Measurements from ENCODE around the gene USP35. TPM values are rescaled to one million over a fixed set of nuclear protein-coding genes. Genes with fewer than 3 reads are reported as not detected.

Gene USP35
- total RNA-seq, 1 donor from 2014 or later = 7.1 TPM

DNA sequence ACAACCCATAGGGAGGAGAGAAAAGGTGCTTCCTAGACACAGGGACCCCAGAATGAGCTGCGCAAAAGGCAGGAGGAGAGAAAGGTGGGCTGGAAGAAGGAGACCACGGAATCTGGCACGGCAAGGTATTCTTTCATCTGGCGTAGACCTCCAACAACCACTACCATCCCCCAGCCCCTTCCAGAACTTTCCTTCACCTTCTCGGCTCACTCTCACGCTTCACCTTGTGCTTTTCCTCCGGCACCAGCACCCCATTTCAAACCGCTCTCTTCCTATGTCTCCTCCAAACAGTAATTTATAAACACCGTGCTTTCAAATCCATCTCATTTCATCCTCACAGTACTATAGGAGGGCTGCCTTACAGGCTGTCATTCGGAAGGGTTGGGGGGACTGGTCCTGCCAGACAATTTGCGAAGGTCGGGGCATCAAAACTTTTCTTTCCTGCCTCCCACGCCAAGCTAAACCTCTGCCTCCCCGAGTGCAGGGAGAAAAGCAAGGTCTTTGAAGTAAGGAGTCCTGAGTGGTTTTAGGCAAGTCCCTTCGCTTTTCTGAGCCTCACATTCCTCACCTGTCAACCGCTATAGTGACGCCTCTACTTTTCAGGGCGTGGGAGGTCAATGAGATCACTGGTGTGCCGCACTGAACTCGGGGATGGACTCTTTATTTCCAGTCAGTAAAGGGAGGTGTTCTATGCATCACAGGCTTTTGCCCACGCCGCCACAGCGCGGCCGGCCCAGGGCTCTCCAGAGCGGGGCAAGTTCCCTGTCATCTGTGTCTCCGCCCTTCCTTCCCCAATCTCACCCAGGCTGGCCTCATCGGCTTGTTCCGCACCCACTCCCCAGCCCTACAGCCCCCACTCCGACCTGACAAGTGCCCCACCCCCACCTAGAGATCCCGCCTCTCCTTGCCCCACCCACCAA is 1.1 kb upstream of the USP35 start:
- intact Hi-C loops (cut with DNase I) = no loop called here
- TF ChIP-seq, protein P1, sequence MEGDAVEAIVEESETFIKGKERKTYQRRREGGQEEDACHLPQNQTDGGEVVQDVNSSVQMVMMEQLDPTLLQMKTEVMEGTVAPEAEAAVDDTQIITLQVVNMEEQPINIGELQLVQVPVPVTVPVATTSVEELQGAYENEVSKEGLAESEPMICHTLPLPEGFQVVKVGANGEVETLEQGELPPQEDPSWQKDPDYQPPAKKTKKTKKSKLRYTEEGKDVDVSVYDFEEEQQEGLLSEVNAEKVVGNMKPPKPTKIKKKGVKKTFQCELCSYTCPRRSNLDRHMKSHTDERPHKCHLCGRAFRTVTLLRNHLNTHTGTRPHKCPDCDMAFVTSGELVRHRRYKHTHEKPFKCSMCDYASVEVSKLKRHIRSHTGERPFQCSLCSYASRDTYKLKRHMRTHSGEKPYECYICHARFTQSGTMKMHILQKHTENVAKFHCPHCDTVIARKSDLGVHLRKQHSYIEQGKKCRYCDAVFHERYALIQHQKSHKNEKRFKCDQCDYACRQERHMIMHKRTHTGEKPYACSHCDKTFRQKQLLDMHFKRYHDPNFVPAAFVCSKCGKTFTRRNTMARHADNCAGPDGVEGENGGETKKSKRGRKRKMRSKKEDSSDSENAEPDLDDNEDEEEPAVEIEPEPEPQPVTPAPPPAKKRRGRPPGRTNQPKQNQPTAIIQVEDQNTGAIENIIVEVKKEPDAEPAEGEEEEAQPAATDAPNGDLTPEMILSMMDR (IDR thresholded peaks at IDR 0.05) = no peak
- Histone ChIP-seq H3K36me3 (peaks cover 4% of the 10 kb centered on the region), H3K27ac (peak overlapping the region; percentile 81), H3K4me3 (peak overlapping the region; percentile 95), H3K27me3 (no peaks in the 10 kb centered on the region), H3K4me1 (peaks cover 38% of the 10 kb centered on the region), H3K9me3 (no peaks in the 10 kb centered on the region)
- DNase-seq = no peak
- no peak for ATAC-seq

DNA sequence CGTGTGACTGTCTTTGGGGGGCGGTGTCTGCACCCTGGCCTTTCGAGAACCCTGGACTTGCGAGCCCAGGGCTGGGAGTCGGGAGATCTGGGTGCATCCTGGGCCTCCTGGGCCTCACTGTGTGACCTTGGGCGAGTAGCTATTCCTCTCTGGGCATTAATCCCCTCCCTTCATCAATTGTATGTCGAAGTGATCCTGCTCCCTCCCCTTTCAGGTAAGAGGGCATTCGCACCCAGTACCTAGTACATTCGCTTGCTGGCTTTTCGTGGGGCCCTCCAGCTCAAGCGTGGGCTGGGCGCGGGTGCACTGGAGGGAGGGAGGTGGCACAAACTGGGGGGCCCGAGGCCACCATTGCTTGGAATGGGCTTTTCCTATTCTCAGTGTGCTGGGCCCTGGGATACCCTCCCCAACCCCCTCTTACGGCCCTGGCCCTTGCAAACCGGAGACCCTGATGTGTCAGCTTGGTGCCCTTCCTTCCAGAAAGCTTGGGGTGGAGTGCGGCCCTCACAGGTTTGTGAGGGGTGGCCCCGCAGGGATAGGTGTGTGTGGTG is 530 bp downstream of the USP35 start:
- peak overlapping the region; percentile 81 for H3K27ac ChIP-seq
- ATAC-seq (no peak), DNase-seq (no peak)
- peak overlapping the region; percentile 95 for H3K4me3 ChIP-seq
- H3K4me1 ChIP-seq = peaks cover 39% of the 10 kb centered on the region
- no peaks in the 10 kb centered on the region for H3K36me3 ChIP-seq
- intact Hi-C loops (cut with DNase I) = no loop called here
- no peaks in the 10 kb centered on the region for H3K27me3 ChIP-seq
- no peaks in the 10 kb centered on the region for H3K9me3 ChIP-seq
- TF ChIP-seq, protein P1 (IDR thresholded peaks at IDR 0.05) = no peak

DNA sequence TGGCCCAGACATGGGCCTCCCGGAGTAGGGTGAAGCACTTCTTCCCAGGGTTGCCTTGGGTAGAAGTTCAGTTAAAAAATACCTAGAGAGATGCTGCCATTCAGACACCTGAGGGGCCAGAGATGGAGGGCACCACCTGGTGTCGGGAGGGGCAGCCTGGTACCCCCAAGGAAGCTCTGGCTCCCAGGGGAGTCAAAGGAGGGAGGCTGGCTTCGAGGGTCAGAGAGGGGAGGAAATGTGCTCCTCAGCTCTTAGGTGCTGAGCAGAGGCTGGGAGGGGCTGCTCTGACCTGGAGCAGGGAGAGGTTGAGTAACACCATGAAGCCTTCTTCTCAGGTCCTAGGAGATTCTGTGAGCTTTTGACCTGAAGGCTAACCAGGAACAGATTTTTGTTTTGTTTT is 1.1 kb downstream of the USP35 start:
- intact Hi-C loops (cut with DNase I) = no loop called here
- Histone ChIP-seq H3K4me1 (peaks cover 39% of the 10 kb centered on the region), H3K36me3 (no peaks in the 10 kb centered on the region), H3K27ac (peak overlapping the region; percentile 81), H3K4me3 (peak overlapping the region; percentile 95), H3K9me3 (no peaks in the 10 kb centered on the region), H3K27me3 (no peaks in the 10 kb centered on the region)
- ATAC-seq (no peak), DNase-seq (no peak)
- TF ChIP-seq, protein P1 (IDR thresholded peaks at IDR 0.05) = no peak

DNA sequence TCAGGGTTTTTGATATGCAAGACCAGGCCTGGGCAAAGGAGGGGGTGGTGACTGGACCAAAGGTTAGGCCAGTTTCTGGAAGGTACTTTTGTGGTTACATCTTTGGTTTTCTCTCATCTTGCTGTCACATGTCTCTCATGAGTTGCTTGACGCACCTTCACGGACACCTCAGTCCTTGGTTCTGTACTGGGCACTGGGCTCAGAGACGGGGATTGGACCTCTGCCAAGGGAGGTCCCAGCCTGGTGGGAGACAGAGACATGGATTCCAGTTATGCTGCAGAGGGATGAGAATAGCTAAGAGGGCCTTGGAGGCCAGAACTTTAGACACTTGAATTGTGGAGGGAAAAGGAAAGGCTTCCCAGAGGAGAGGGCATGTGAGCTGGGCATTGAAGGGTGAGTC is 1.7 kb downstream of the USP35 start:
- H3K27ac ChIP-seq = no peak overlapping the region
- intact Hi-C loops (cut with DNase I) = no loop called here
- no peak overlapping the region for H3K4me3 ChIP-seq
- H3K27me3 ChIP-seq = no peaks in the 10 kb centered on the region
- H3K36me3 ChIP-seq = no peaks in the 10 kb centered on the region
- no peaks in the 10 kb centered on the region for H3K9me3 ChIP-seq
- ATAC-seq (no peak), DNase-seq (no peak)
- TF ChIP-seq, protein P1 (IDR thresholded peaks at IDR 0.05) = no peak
- H3K4me1 ChIP-seq = peaks cover 38% of the 10 kb centered on the region

DNA sequence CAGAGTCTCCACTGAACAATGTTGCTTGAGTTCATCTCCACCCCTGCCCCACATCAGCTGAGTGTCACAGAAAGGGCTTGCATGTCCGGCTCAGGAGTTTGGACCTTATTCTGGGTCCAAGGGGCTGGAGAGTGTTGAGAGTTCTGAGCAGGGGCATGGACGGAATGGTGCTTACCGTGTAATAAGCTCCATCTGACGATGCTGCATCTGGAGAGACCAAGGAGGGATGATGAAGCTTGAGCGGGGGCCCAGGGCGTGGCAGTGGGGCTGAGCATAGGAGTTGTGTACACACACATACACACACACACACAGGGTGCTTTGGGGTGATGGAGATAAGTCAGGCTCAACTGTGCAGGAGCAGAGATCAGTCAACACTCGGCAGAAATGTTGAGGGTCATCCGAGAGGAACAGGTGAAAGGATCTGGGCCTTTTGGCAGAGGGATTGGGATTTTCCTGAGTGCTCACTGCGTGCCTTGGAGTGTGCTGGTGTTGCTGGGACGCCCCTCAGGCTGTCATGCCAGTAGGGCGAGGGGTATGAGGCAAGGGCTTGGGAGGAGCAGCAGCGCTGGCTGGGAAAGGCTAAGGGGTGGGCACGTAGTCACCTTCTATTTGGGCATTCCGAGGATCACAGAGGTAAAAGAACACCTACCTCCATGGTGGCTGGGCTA is 2.3 kb downstream of the USP35 start:
- TF ChIP-seq, protein P1 (IDR thresholded peaks at IDR 0.05) = no peak
- intact Hi-C loops (cut with DNase I) = no loop called here
- Histone ChIP-seq H3K27ac (no peak overlapping the region), H3K36me3 (no peaks in the 10 kb centered on the region), H3K4me1 (peaks cover 32% of the 10 kb centered on the region), H3K27me3 (no peaks in the 10 kb centered on the region), H3K9me3 (no peaks in the 10 kb centered on the region), H3K4me3 (no peak overlapping the region)
- DNase-seq (no peak), ATAC-seq (no peak)
